Brain microvascular endothelial cell (primary cell): ENCODE results near the gene KCNG2.

Source experiments
- DNase-seq: peaks from one replicate; pipeline ENCODE4 v3.0.0-alpha.2; 2020
- H3K27ac ChIP-seq: fragments of 250-450 bp; sonication (Bioruptor Pico); 2 replicates; pipeline ENCODE4 v1.5.1; 2020; ENCODE audit warnings: mild to moderate bottlenecking, moderate library complexity
- H3K27me3 ChIP-seq: fragments of 250-450 bp; sonication (Bioruptor Pico); replicated peaks from 2 replicates; pipeline ENCODE4 v1.5.1; 2020; ENCODE audit warnings: mild to moderate bottlenecking
- H3K36me3 ChIP-seq: fragments of 250-450 bp; sonication (Bioruptor Pico); replicated peaks from 2 replicates; pipeline ENCODE4 v1.5.1; 2020; ENCODE audit warnings: mild to moderate bottlenecking
- H3K4me3 ChIP-seq: 2 replicates; pipeline ENCODE4 v1.5.1; 2011; ENCODE audit warnings: low read depth, mild to moderate bottlenecking, control low read depth, low read length, moderate library complexity
- in situ Hi-C: cut with HindIII; loops from 2 replicates; pipeline ENCODE4 v1.10.0; 2017; ENCODE audit warnings: low sequenced_read_pairs, low pct_ligation_motif_present
- TF ChIP-seq, protein P1 (sequence below): IDR thresholded peaks from 2 replicates; pipeline ENCODE4 v1.5.1; 2011; ENCODE audit warnings: low read depth, mild to moderate bottlenecking, moderate library complexity, low read length, control low read depth, inconsistent platforms; ENCODE audit errors: missing control alignments

KCNG2 gene

DNA sequence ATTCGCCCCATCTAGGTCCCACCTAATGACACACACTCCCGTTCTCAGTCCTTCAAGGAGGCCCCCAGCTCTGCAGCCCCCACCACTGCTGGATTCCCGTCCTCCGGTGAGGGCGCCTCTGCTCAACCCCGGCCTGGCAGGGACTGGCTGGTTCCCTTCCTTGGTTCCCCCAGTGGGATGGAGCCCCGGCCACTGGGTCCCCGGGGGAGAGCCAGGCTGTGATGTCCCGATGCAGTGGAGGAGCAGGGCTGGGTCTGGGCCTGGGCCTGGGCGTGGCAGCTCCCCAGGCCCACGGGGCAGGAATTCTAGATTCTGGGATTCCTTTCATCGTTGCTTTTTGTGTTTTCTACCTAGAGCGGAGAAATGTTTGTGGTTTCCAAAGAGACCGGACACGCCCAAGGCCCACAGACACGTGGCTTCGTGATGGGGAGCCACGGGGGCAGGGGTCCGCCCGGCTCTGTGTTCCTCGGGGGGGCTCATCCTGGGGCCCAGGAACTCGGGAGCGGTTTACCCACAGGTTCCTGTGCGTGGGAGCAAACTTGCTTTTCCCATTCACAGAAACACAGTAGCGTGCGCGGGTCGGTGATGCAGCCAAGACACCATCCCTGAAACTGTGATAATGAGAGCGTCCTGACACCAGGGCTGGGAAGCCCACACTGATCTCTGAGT lies 86.7 kb downstream of the KCNG2 start:
- H3K27me3 ChIP-seq = no peaks in the 10 kb centered on the region
- no peaks in the 10 kb centered on the region for H3K36me3 ChIP-seq
- in situ Hi-C loops = no loop called here
- TF ChIP-seq, protein P1, sequence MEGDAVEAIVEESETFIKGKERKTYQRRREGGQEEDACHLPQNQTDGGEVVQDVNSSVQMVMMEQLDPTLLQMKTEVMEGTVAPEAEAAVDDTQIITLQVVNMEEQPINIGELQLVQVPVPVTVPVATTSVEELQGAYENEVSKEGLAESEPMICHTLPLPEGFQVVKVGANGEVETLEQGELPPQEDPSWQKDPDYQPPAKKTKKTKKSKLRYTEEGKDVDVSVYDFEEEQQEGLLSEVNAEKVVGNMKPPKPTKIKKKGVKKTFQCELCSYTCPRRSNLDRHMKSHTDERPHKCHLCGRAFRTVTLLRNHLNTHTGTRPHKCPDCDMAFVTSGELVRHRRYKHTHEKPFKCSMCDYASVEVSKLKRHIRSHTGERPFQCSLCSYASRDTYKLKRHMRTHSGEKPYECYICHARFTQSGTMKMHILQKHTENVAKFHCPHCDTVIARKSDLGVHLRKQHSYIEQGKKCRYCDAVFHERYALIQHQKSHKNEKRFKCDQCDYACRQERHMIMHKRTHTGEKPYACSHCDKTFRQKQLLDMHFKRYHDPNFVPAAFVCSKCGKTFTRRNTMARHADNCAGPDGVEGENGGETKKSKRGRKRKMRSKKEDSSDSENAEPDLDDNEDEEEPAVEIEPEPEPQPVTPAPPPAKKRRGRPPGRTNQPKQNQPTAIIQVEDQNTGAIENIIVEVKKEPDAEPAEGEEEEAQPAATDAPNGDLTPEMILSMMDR = no peak
- H3K27ac ChIP-seq = no peak overlapping the region
- no peak for DNase-seq
- H3K4me3 ChIP-seq = no peak overlapping the region

DNA sequence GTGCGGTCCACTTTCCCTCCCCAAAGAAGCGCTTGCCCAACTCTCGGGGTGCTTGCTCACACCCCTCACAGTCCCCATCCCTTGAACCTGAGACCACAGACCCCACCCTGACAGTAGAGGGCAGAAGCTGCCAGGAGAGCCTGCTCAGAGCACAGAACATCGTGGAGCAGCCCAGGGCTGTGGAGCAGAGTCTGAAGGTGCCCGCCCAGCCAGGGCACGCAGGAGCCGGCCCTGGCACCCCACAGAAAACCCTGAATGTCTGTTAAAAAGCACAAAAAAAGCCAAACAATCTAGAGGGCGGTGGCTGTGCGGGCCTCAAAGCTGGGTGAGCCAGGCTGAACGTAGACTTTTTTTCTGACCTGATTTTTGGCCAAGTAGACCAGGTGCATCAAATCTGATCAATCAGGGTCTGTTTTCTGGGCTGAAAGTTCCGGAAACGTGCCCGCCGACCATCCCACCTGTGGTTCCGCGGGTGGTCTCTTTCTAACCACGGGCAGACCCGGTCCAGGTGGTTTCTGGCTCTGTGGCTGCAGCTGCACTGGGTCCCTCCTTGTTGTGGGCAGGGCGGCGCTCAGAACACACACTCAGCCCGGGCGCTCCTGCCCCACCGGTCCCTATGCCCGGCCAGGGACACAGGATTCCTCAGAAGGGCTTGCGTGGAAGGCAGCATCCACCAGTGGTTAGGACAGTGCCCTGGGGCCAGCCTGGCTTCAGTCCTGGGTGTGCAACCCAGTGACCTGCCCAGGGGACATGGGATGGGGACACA lies 87.4 kb downstream of the KCNG2 start:
- in situ Hi-C loops = no loop called here
- no peak for DNase-seq
- TF ChIP-seq, protein P1 = no peak
- no peak overlapping the region for H3K4me3 ChIP-seq
- no peaks in the 10 kb centered on the region for H3K36me3 ChIP-seq
- no peak overlapping the region for H3K27ac ChIP-seq
- no peaks in the 10 kb centered on the region for H3K27me3 ChIP-seq

DNA sequence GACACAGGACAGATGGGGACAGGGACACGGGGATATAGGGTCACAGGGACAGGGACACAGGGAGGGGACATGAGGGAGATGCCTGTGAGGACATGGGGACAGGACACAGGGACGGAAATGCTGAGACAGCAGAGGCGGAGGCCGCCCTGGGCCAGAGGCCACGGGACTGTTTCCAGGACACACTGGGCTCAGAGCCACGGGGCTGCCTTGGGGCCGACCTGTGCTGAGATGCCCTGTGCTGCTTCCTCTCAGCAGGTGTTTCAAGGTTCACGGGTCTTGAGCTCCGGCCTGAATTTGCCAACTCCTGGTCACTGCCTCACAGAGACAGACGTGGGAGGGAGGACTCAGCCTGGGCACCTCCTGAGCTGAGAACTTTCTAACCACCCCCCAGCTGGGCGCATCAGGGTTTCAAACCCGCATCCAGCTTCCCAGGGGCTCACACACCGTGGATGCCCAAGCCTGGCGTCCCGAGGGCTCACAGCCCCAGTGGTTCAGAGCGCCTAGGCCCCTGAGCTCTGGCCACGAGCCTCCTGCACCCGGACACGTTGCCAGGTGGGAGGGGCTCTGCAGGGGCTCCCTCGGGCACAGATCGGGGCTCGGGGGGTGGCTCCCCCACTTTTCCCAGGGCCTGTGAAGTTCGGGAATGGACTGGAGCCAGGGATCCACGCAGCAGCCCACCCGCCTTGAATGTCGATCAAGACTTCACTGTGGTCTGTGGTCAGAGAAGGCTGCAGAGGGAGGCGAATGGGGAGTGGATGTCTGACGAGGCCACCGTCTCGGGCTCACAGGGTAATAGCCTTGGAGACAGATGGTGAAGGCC lies 89.7 kb downstream of the KCNG2 start:
- no peaks in the 10 kb centered on the region for H3K27me3 ChIP-seq
- H3K36me3 ChIP-seq = no peaks in the 10 kb centered on the region
- no peak for DNase-seq
- no peak overlapping the region for H3K4me3 ChIP-seq
- H3K27ac ChIP-seq = no peak overlapping the region
- TF ChIP-seq, protein P1 = no peak
- in situ Hi-C loops = no loop called here

DNA sequence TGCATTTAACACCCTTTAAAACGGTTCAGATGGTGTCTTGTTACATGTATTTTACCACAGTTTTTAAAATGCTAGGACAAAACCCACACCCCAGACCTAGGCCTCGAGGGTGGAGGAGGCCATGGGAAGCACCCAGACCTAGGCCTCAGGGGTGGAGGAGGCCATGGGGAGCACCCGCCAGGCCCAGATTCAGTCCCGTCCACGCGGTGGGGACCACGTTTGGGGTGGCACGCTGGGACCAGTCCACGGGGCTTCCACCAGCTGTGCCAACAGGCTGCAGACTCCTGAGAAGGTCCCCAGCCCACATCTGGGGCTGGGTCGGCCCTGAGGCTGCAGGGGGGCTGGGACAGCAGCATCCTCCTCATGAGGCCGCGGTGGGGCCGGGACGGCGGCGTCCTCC lies 90.3 kb downstream of the KCNG2 start:
- Histone ChIP-seq H3K27me3 (no peaks in the 10 kb centered on the region), H3K4me3 (no peak overlapping the region), H3K27ac (no peak overlapping the region), H3K36me3 (no peaks in the 10 kb centered on the region)
- TF ChIP-seq, protein P1 = no peak
- in situ Hi-C loops = no loop called here
- no peak for DNase-seq

DNA sequence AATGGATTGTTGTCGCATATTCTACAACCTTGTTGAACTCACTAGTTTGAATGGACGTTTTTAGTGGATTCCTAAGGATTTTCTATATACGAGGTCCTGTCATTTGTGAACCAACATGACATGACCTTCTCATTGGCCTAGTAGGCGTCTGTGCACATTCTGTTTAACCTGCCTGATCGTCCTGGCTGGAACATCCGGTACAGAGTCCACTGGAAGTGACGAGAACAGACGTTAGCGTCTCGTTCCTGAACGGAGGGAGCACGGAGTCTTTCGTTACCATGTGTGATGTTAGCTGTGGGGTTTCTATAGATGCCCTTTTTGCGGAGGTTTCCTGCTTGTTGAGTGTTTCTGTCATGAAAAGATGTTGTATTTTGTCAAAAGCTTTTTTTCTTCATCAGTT lies 91.8 kb downstream of the KCNG2 start:
- H3K4me3 ChIP-seq = no peak overlapping the region
- H3K36me3 ChIP-seq = no peaks in the 10 kb centered on the region
- TF ChIP-seq, protein P1 = no peak
- no peak for DNase-seq
- H3K27me3 ChIP-seq = no peaks in the 10 kb centered on the region
- no peak overlapping the region for H3K27ac ChIP-seq
- in situ Hi-C loops = no loop called here
